ENCODE measurements around the gene TENT5A.
"Not testable (repeated sequence)": the region's sequence is repeated elsewhere in the genome, so short reads cannot be mapped to it uniquely, and the experiment has no call there.

TENT5A gene

DNA sequence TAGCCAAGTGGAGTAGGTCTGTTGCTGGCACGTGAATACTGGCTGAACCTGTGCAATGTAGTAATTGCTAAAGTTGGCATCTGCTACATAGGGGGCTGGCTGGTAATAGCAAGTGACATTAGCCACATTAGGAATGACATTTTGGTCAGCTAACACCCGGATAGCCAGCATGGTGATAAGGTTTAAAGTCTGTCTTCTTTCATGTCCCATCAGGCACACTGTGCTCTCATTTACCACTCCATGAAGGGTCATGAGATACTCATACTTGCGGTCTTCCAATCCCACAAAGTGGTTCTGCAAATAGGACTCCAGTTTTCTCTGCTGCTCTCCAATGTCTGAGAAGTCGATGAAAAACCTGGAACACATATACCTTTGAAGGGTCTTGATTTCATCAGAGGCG, 2.8 kb downstream of the TENT5A start:
- DNase-seq, result peak in 1 of 3 donors; percentile 42

- DNase-seq, result no peak
Measured at GRCh38 chr6:81748994-81749393, 3.5 kb downstream of the TENT5A start.

- DNase-seq, result no peak
Measured at GRCh38 chr6:81747327-81747726, 5.2 kb downstream of the TENT5A start.

GRCh38 chr6:81744131-81744530, 8.3 kb downstream of the TENT5A start:
- DNase-seq, result peak in 2 of 3 donors; percentile 51 to 53

DNA sequence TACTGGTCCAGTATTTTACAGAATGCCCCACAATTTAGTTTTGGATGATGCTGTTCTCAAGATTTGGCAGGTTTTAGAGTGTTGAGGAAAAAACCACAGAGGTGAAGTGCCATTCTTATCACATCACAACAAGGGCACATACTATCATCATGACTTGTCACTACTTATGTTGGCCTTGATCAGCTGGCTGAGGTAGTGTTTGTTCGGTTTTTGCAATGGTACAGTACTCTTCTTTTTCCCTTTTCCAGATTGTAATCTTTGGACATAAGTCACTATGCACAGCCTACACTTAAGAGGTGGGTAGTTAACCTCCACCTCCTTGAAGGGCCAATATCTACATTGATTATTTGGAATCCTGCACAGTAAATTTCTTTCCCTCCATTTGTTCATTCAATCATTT, 8.8 kb downstream of the TENT5A start:
- DNase-seq, result no peak

DNA sequence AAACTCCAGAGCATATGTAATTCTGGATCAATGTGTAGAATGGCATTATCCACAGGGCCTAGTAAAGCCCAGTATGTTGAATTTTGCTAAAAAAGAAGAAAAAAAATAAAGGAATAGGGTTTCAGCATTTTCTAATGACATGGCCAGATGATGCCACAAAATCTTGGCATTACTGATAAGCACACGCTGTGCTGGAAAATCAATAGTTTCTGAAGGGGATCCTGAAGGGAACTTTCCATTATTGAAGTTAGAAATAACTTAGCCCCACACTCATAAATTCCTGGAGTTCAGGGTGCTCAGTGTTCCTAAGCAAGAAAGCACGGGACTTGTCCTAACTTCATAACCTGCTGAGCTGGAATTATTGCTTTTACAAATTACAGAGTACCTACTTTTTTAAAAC, 10.8 kb downstream of the TENT5A start:
- no peak for DNase-seq

- not testable (repeated sequence) for DNase-seq
Measured at GRCh38 chr6:81740591-81740990, 11.9 kb downstream of the TENT5A start.

GRCh38 chr6:81739230-81740195, 13.0 kb downstream of the TENT5A start:
- DNase-seq, result peak in 1 of 3 donors; percentile 31

DNA sequence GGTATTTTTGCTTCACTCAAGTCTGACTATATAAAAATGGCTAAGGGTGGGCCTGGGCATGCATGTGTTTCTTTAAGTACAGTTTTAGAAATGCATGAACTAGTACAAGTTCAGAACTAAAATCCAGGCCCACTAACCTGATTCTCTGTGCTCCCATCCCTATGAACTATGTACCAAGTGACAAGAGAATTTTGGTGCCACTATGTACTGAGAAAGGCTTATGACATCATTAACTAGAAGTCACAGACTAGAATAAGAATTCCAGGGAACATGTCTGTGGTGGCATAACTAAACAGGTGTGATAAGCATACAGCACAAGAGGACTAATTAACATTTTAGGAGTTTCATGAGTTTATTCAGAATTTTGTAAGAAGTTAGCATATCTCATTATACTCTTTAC, 16.1 kb downstream of the TENT5A start:
- DNase-seq, result no peak

DNA sequence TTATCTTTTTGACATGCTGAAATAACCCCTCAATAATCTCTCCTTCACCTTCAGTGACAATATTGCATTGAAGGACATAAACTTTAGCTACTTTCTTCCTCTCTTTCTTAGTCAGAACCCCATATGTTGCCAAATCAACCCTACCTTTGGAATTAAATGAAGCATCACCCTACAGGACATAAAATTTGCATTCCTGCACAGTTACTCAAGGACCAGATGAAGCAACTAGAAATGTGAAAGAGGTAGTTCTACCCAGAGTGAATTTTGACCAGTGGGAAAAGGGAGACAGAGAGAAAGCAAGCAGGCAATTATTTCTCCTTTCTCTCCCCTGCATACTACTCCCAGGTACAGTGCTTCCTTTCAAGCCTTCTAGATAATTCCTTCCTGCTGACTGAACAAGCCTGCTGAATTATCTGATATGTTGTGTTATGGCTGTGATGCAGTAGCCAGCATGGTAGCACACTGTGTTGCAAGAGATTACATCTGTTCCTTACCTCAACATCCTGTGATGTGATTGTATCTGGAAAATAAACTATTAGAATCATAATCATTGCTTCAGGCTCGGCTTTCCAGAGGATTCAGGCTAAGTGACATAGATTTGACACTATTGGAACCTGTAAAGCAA, 16.6 kb downstream of the TENT5A start:
- no peak for DNase-seq

- peak in 1 of 3 donors; percentile 57 for DNase-seq
Measured at GRCh38 chr6:81734500-81735150, 17.9 kb downstream of the TENT5A start.

DNA sequence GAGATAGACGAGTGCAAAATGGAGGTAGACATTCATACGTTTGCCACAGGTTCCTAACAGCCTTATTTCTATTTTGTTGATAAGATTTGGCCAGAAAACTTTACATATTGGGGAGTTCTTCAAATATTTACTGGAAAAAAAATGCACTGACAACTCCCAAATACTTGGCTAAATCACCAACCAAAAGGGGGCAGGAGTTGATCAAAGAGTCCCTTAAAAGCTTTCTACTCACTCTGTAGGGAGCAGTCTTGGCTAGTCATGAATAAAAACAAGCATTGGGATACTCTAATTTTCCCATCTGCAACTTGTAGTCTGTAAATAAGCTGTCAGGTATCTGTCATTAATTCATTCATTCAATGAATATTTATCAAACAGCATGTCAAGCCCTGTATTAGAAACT, 18.4 kb downstream of the TENT5A start:
- peak; percentile 40 to 55 (median 51) for DNase-seq

DNA sequence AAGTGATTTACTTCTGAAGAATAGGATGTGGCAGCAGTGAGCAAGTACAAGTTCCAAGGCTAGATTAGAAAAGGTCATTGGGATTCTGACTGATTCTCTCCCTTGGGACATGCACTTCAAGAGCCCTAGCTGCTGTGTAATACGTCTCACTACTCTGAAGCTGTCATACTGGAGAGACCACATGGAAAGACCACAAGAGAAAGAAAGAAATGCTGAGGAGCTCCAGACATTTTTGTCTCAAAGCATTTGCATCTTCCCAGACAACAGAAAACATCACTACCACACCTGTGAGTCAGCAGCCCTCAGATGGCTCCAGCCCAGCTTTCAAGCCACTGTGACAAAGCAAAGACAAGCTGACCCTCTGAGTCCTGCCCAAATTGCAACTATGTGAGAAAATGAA, 20.7 kb downstream of the TENT5A start:
- no peak for DNase-seq

DNA sequence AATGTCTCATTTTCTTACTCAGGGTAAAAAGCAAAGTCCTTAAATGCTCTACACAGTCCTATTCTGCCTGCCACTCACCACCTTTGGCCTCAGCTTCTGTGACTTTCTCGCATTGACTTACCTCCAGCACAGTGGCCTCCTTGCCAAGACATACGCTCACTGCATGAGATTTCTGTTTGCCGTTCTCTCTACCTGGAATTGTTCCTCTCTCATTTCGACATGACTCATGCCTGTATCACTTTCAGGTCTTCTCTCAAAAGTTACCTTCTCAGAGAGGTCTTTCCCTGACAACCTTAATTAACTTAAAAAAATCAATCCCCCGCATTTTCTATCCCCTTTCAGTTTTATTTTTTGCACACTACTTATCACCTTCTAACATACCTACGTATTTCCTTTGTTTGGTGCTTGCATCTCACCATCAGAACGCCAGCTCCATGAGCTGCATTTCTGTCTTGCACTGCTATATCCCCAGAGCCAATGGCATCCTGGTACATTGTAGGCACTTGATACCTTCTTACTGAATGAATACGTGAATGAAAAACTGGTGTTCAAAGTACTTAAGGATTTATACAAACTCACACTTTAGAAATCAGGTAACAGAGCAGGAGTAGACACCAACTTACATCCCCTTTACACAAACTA, 24.5 kb downstream of the TENT5A start:
- no peak for DNase-seq

DNA sequence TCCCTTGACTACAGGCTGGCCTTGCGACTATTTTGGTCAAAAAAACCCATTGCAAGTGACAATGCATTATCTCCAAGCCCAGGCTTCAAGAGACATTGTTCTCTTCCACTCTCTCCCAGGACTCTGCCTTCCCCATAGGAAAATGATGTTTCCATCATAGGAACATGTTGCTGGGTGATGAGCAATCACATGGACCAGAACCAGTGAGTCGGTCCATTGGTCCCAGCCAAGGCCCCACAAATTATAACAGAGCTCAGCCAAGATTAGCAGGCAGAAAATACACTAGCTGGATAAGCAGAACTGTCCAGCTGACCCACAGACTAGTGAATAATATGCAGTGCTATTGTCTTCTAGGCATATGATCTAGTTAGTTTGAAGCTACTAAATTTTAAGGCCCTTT, 27.4 kb downstream of the TENT5A start:
- no peak for DNase-seq

DNA sequence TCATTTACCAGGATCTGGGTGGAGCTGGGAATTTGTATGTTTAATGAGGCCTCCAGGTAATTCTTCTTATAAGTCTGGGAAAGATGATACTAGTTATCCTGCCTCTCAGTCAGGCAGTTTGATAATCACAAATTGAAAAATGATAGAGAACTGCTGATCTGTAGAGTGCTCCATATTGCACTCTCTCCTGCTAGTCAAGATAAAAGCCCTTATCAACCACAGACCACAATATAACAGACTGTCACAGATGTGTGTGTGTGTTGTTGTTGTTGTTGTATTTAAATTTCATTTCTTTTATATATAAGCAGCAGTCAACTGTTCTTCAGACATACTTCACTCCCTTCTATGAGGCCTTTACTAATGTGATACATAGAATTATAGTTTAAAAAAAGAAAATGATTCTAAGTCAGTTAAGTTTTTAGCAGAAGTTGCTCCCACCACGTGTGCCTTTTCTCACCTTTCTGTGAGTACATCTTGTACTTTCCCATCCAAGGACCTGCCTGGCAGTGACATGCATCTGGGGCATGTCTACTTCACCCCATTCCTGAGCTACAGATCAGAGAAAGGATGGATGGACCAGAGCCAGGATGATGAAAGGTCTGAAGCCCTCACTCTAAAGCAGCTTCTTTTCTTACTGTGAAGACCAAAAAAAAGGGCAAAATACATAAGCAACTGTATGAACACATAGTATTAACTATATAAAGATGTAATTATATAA, 29.8 kb downstream of the TENT5A start:
- DNase-seq, result no peak

DNA sequence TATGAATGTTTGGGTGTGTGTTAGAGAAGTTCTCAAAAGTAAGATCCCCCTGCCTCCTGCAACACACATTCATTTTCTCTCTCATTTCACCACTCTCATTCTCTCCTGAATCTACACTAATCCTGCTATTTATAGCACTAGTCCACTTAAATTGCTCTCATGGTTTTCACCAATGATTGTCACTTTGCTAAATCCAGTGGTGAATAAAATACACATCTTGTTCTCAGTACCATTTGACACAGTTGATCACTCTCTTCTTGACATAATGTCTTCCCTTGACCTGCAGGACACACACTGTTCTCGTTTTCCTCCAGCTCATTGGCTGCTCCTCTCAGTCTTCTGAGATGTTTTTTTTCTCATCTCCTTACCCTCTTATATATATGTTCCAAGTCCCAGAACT, 32.1 kb downstream of the TENT5A start:
- no peak for DNase-seq

GRCh38 chr6:81718126-81718525, 34.4 kb downstream of the TENT5A start:
- DNase-seq, result peak in 1 of 3 donors; percentile 8

GRCh38 chr6:81714684-81715083, 37.8 kb downstream of the TENT5A start:
- DNase-seq, result no peak

GRCh38 chr6:81713205-81713604, 39.3 kb downstream of the TENT5A start:
- no peak for DNase-seq

- no peak for DNase-seq
Measured at GRCh38 chr6:81708113-81708699, 44.3 kb downstream of the TENT5A start.

DNA sequence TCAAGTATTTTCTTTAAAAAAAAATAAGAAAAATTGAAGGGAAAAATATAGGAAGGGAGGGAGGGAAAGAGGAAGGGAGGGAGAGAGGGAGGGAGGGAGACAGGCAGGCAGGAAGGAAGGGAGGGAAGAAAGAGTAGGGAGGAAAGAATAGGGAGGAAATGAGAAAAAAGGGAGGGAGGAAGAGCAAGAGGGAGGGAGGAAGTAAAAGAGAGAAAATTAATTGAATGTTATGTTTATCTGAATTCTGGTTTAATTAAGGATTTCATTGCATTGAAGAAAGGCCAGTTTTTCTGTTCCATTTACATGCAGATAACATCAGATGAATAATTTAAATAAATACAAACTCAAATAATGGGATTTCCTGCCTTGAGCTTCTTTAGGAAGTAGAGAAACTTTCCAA, 47.8 kb downstream of the TENT5A start:
- no peak for DNase-seq

Data from suppressor macrophage treated with lipopolysaccharide for 1 hour (primary cell).